Ishikawa (cell line): ENCODE measurements around the gene C1orf21.

ENCODE experiments used
- CEBPB ChIP-seq: IDR thresholded peaks from 2 replicates; pipeline ENCODE4 v1.6.1; 2012
- CREB1 ChIP-seq: IDR thresholded peaks from 2 replicates; pipeline ENCODE4 v1.6.1; 2012; ENCODE audit warnings: low read depth
- EGR1 ChIP-seq: IDR thresholded peaks from 2 replicates; pipeline ENCODE4 v1.6.1; 2012
- EP300 ChIP-seq: IDR thresholded peaks from 2 replicates; pipeline ENCODE4 v1.6.1; 2012; ENCODE audit warnings: borderline replicate concordance
- FOXM1 ChIP-seq: IDR thresholded peaks from 2 replicates; pipeline ENCODE4 v1.6.1; 2012; ENCODE audit warnings: low read depth, borderline replicate concordance
- NFIC ChIP-seq: IDR thresholded peaks from 2 replicates; pipeline ENCODE4 v1.6.1; 2012
- RAD21 ChIP-seq: IDR thresholded peaks from 2 replicates; pipeline ENCODE4 v1.6.1; 2012; ENCODE audit warnings: low read depth
- TAF1 ChIP-seq: IDR thresholded peaks from 2 replicates; pipeline ENCODE4 v1.6.1; 2012; ENCODE audit warnings: low read depth, mild to moderate bottlenecking
- TCF12 ChIP-seq: IDR thresholded peaks from 2 replicates; pipeline ENCODE4 v1.6.1; 2012; ENCODE audit warnings: low read depth
- TEAD4 ChIP-seq: IDR thresholded peaks from 2 replicates; pipeline ENCODE4 v1.6.1; 2012
- YY1 ChIP-seq: IDR thresholded peaks from 2 replicates; pipeline ENCODE4 v1.6.1; 2012; ENCODE audit warnings: low read depth
- ZBTB7A ChIP-seq: IDR thresholded peaks from 2 replicates; pipeline ENCODE4 v1.6.1; 2012; ENCODE audit warnings: low read depth
- TF ChIP-seq, protein P1 (sequence below): IDR thresholded peaks from 2 replicates; pipeline ENCODE4 v1.6.1; 2012
- TF ChIP-seq, protein P2 (sequence below): IDR thresholded peaks from 2 replicates; pipeline ENCODE4 v1.6.1; 2012
- TF ChIP-seq, protein P3 (sequence below): IDR thresholded peaks from 2 replicates; pipeline ENCODE4 v1.6.1; 2012; ENCODE audit warnings: low read depth, mild to moderate bottlenecking

Gene C1orf21

DNA sequence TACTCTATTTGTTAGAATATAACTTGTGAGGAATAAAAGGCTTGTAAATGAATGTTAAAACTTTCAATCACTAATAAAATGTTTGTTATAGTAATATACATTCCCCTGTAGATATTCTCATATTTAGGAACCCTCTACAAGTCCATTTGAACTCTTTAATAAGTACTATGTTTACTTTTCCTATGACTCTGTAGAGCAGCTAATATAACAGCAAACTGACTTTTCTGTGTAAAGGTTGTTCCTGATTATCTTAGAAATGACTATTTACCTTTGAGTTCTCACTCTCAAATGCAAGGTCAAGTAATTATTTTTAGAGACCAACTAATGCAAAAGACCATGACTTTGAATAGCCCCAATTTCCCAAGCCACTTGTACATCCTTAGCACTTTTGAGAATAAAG, 130.3 kb downstream of the C1orf21 start:
- TF ChIP-seq CREB1 (no peak), TEAD4 (no peak), RAD21 (no peak), YY1 (no peak), NFIC (no peak)
- TF ChIP-seq, protein P1, sequence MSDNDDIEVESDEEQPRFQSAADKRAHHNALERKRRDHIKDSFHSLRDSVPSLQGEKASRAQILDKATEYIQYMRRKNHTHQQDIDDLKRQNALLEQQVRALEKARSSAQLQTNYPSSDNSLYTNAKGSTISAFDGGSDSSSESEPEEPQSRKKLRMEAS: no peak

DNA sequence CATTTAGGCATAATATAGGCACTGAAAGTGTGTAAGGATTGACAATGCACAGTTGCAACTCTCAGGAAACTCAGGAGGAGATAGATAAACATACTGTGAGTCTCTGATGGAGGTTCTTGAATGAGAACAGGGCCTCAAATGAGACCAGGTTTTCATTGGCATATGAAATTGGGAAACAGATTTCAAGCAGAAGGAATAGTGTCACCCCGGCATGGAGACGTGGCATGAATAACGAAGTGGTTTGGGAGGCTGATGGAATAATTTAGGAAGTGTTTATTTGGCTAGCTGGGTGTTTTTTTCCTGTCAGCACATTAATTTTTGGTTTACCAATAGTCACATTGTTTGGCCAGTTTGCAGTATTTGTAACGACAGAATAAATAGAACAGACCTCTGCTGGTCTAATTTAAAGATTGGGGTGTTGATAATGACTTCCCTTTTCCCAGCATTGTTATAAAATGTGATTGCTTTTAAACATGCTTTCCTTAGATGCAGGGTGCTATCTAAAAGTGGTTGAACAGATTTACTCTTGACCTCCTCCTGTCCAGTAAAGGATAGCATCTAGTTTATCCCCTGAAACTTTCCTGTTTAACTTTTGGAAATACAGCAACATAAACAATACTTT, 132.0 kb downstream of the C1orf21 start:
- no peak for TF ChIP-seq CREB1
- TF ChIP-seq FOXM1: no peak

DNA sequence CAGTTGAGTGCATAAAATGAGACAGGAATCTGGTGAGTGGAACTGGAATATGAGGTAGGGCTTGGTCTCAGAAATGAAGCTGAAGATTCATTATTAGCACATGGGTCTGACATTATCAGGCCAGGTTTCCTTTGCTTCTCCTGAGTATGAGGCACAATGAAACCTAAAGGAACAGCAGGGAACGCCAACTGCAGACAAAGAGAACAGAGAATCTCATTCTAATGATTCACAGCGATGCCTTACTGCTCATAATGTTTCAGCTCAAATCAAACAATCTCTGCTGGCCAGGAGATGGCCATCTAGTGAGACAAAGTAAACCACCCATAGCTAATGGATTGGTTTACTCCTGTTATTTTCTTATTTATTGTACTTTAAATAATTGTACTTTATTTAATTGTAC, 133.5 kb downstream of the C1orf21 start:
- TF ChIP-seq NFIC (no peak), ZBTB7A (no peak), YY1 (no peak), EGR1 (no peak), RAD21 (no peak), FOXM1 (no peak), TAF1 (no peak), EP300 (no peak), TEAD4 (no peak), TCF12 (no peak), CEBPB (no peak), CREB1 (no peak)
- TF ChIP-seq, protein P1: no peak
- TF ChIP-seq, protein P2, sequence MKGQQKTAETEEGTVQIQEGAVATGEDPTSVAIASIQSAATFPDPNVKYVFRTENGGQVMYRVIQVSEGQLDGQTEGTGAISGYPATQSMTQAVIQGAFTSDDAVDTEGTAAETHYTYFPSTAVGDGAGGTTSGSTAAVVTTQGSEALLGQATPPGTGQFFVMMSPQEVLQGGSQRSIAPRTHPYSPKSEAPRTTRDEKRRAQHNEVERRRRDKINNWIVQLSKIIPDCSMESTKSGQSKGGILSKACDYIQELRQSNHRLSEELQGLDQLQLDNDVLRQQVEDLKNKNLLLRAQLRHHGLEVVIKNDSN: no peak
- TF ChIP-seq, protein P3, sequence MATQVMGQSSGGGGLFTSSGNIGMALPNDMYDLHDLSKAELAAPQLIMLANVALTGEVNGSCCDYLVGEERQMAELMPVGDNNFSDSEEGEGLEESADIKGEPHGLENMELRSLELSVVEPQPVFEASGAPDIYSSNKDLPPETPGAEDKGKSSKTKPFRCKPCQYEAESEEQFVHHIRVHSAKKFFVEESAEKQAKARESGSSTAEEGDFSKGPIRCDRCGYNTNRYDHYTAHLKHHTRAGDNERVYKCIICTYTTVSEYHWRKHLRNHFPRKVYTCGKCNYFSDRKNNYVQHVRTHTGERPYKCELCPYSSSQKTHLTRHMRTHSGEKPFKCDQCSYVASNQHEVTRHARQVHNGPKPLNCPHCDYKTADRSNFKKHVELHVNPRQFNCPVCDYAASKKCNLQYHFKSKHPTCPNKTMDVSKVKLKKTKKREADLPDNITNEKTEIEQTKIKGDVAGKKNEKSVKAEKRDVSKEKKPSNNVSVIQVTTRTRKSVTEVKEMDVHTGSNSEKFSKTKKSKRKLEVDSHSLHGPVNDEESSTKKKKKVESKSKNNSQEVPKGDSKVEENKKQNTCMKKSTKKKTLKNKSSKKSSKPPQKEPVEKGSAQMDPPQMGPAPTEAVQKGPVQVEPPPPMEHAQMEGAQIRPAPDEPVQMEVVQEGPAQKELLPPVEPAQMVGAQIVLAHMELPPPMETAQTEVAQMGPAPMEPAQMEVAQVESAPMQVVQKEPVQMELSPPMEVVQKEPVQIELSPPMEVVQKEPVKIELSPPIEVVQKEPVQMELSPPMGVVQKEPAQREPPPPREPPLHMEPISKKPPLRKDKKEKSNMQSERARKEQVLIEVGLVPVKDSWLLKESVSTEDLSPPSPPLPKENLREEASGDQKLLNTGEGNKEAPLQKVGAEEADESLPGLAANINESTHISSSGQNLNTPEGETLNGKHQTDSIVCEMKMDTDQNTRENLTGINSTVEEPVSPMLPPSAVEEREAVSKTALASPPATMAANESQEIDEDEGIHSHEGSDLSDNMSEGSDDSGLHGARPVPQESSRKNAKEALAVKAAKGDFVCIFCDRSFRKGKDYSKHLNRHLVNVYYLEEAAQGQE: no peak

DNA sequence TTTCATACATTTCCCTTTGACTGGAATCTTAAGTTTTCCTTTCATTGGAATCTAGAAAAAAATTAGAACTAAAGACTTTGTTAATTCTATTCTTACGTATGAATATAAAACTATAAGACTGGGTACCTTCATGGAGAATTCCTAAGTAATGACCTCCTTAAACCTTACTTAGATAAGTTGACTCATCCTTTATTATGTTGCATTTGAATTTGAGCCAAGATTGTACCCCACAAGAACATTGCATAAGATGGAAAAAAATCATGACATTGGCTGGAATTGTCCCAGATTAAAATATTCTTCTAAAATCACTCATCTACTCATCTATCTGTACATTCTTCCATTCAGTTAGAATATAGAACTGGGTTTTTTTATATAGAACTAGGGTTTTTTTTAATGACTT, 137.4 kb downstream of the C1orf21 start:
- TF ChIP-seq CREB1 (no peak), ZBTB7A (no peak), FOXM1 (no peak), CEBPB (no peak), RAD21 (no peak), TEAD4 (no peak), TAF1 (no peak), YY1 (no peak), TCF12 (no peak), NFIC (no peak), EP300 (no peak)
- TF ChIP-seq, protein P2: no peak
- TF ChIP-seq, protein P3: no peak

DNA sequence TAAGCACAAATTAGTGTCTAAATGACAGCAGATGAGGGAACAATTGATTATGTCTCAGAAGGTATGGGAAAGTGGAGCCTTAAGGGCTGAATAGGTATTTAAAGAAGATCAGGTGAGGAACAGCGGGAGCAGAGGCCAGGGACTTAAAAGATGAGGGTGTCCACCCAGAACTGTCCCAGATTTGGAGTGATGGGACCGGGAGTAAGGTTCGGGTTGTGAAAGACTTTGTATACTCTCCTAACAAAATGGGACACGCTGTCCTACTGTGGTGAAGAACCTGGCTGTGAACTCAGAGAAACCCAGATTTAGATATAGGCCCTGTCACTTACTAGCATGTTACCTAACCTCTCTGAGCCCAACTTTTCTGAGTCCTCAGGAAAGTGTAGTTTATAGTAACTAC, 140.6 kb downstream of the C1orf21 start:
- TF ChIP-seq CREB1 (no peak), CEBPB (no peak), YY1 (no peak), TAF1 (no peak), FOXM1 (no peak)

DNA sequence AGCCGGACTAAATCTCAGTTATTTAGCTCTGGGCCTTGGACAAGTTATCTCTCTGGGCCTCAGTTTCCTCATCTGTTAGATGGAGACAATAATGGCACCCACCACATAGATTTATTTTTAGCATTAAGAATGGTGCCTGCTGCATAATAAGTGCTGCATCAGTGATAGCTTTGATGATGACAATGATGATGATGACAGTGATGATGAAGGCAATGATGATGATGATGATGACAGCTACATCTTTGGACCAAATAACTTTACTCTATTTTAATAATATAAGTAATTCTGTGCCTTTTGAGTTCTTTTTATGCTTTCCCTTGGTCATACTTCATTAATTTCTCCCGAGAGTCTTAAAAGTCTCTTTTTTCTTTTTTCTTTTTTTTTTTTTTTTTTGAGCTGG, 143.4 kb downstream of the C1orf21 start:
- TF ChIP-seq YY1 (no peak), NFIC (no peak), FOXM1 (no peak), CEBPB (no peak), CREB1 (no peak), ZBTB7A (no peak), EP300 (no peak), RAD21 (no peak)
- TF ChIP-seq, protein P1: no peak
